SH-SY5Y (cell line): ENCODE results near the gene CHST7.

Experiments used
- GATA2 ChIP-seq: IDR thresholded peaks from 2 replicates; pipeline ENCODE4 v1.6.1; 2011; ENCODE audit warnings: mild to moderate bottlenecking, low read depth, low read length
- GATA3 ChIP-seq: IDR thresholded peaks from 2 replicates; pipeline ENCODE4 v1.6.1; 2011; ENCODE audit warnings: low read depth, mild to moderate bottlenecking, low read length, moderate library complexity

GRCh38 chrX:46579250-46579649 is 5.7 kb downstream of the CHST7 start:
- TF ChIP-seq GATA3, result no peak
- TF ChIP-seq GATA2, result no peak
